HepG2 (cell line): ENCODE results near the gene TTC31. TPM values are rescaled to one million over a fixed set of nuclear protein-coding genes. Genes with fewer than 3 reads are reported as not detected.
A peak's percentile ranks its signal among the peaks of the same experiment; 100 is the strongest.

Source experiments
- AKAP8 ChIP-seq: sonication (generic); formaldehyde crosslinking; IDR thresholded peaks from 2 replicates; pipeline ENCODE4 v1.5.1; 2020; ENCODE audit warnings: mild to moderate bottlenecking, missing genetic modification reagents
- GTF3A ChIP-seq: sonication (generic); formaldehyde crosslinking; conservative IDR thresholded peaks from 2 replicates; pipeline ENCODE4 v1.4.0; 2020; ENCODE audit warnings: mild to moderate bottlenecking, missing genetic modification reagents
- HDAC2 ChIP-seq: sonication (generic); formaldehyde crosslinking; IDR thresholded peaks from 2 replicates; pipeline ENCODE4 v1.4.0; 2020; ENCODE audit warnings: missing genetic modification reagents
- HNRNPH1 ChIP-seq: fragments of 200-400 bp; formaldehyde crosslinking; optimal IDR thresholded peaks from 2 replicates; pipeline ENCODE3; 2017; ENCODE audit warnings: mild to moderate bottlenecking, low read depth, low read length
- IRF9 ChIP-seq: sonication (generic); formaldehyde crosslinking; IDR thresholded peaks from 2 replicates; pipeline ENCODE4 v1.8.0; 2022; ENCODE audit warnings: missing genetic modification reagents, mild to moderate bottlenecking, borderline replicate concordance
- NR2F6 ChIP-seq, 2 experiments: IDR thresholded peaks; 2 replicates each; pipeline ENCODE4 v1.6.1; 2016; ENCODE audit warnings: antibody characterized with exemption in 1 of 2, mild to moderate bottlenecking in 1 of 2
- TFE3 ChIP-seq: IDR thresholded peaks from 2 replicates; pipeline ENCODE4 v1.6.1; 2016
- UBTF ChIP-seq: sonication (generic); formaldehyde crosslinking; IDR thresholded peaks from 2 replicates; pipeline ENCODE4 v1.4.0; 2020; ENCODE audit warnings: mild to moderate bottlenecking, missing genetic modification reagents
- ZC3H13 ChIP-seq: sonication (generic); formaldehyde crosslinking; IDR thresholded peaks from 2 replicates; pipeline ENCODE4 v1.8.1; 2023; ENCODE audit warnings: mild to moderate bottlenecking, missing genetic modification reagents, moderate library complexity
- ZGPAT ChIP-seq: IDR thresholded peaks from 2 replicates; pipeline ENCODE4 v1.6.1; 2016; ENCODE audit warnings: mild to moderate bottlenecking
- ZMAT3 ChIP-seq: sonication (generic); formaldehyde crosslinking; conservative IDR thresholded peaks from 2 replicates; pipeline ENCODE4 v1.7.0; 2021; ENCODE audit warnings: missing genetic modification reagents
- ZNF224 ChIP-seq: sonication (generic); formaldehyde crosslinking; IDR thresholded peaks from 2 replicates; pipeline ENCODE4 v1.5.0; 2020; ENCODE audit warnings: mild to moderate bottlenecking, missing genetic modification reagents
- ZNF280D ChIP-seq: sonication (generic); formaldehyde crosslinking; IDR thresholded peaks from 2 replicates; pipeline ENCODE4 v1.5.1; 2020; ENCODE audit warnings: mild to moderate bottlenecking, missing genetic modification reagents
- ZNF430 ChIP-seq: sonication (generic); formaldehyde crosslinking; IDR thresholded peaks from 2 replicates; pipeline ENCODE4 v1.9.0; 2021; ENCODE audit warnings: mild to moderate bottlenecking, missing genetic modification reagents
- ZNF431 ChIP-seq: sonication (generic); formaldehyde crosslinking; IDR thresholded peaks from 2 replicates; pipeline ENCODE4 v1.9.0; 2022; ENCODE audit warnings: missing genetic modification reagents, low read depth, mild to moderate bottlenecking, borderline replicate concordance
- ZNF781 ChIP-seq: sonication (generic); formaldehyde crosslinking; IDR thresholded peaks from 2 replicates; pipeline ENCODE4 v1.5.1; 2020; ENCODE audit warnings: borderline replicate concordance, mild to moderate bottlenecking, missing genetic modification reagents; ENCODE audit errors: not compliant biosample characterization
- ZSCAN21 ChIP-seq: sonication (generic); formaldehyde crosslinking; IDR thresholded peaks from 2 replicates; pipeline ENCODE4 v1.8.0; 2022; ENCODE audit warnings: mild to moderate bottlenecking, missing genetic modification reagents, moderate library complexity, borderline replicate concordance
- ZSCAN31 ChIP-seq: sonication (generic); formaldehyde crosslinking; IDR thresholded peaks from 2 replicates; pipeline ENCODE4 v1.5.0; 2020; ENCODE audit warnings: low read depth, mild to moderate bottlenecking, missing genetic modification reagents
- polyA plus RNA-seq, 8 experiments: library from polyadenylated mRNA; depleted of rRNA in 3 of 8; stranded (reverse) in 7 of 8; unstranded in 1 of 8; fragments of >200 nt; fragmentation: Illumina TruSeq in 4 of 8; extraction: Trizol in 4 of 8; gene quantifications; 2 replicates each; pipeline versions ENCODE4 v1.2.1 to v1.2.3, GENCODE V29; 2011 to 2016; ENCODE audit warnings: low read depth in 4 of 8, missing spikeins in 1 of 8, mixed read lengths in 1 of 8; ENCODE audit not compliant: insufficient read depth in 1 of 8
- total RNA-seq, 5 experiments: library from RNA; depleted of rRNA; stranded (reverse); fragments of >200 nt; fragmentation: Illumina TruSeq; extraction: Trizol; gene quantifications; 2 replicates each; pipeline ENCODE4 v1.2.3, GENCODE V29; 2016; ENCODE audit warnings: low read depth in 1 of 5

The TTC31 gene
- total and polyA plus RNA-seq, 2 of the 13 experiments (the other 11 are each of a cell fraction or from before 2014, with no cell fraction given): 28.3 to 39.5 TPM

GRCh38 chr2:74512744-74513604 is 30.1 kb downstream of the TTC31 start (continued):
- peak; percentile 36 for TF ChIP-seq ZNF781 (CRISPR knock-in tag)
- TF ChIP-seq HDAC2 (CRISPR knock-in tag): peak; percentile 25; the same call in 1 of the 2 replicates
- peak; percentile 35; the same call in 1 of the 2 replicates for TF ChIP-seq TFE3 (CRISPR knock-in tag)
- peak; percentile 83 for TF ChIP-seq ZC3H13 (CRISPR knock-in tag)
- peak; percentile 60; the same call in 1 of the 2 replicates for TF ChIP-seq ZGPAT (CRISPR knock-in tag)
- 0 out of 2 replicates have a peak, but pooled peaks have one; percentile 67 for TF ChIP-seq ZMAT3 (CRISPR knock-in tag)
- no peak for TF ChIP-seq ZNF430 (CRISPR knock-in tag)
- TF ChIP-seq ZSCAN31 (CRISPR knock-in tag): no peak
- peak; percentile 59; the same call in 1 of the 2 replicates for TF ChIP-seq IRF9 (CRISPR knock-in tag)
- peak; percentile 91 for TF ChIP-seq NR2F6 (IDR thresholded peaks at IDR 0.05)
- TF ChIP-seq NR2F6 (CRISPR knock-in tag; IDR thresholded peaks at IDR 0.05): peak; percentile 90
- 0 out of 2 replicates have a peak, but pooled peaks have one; percentile 8 for TF ChIP-seq ZNF431
- TF ChIP-seq AKAP8 (CRISPR knock-in tag): peak; percentile 99
- TF ChIP-seq GTF3A (CRISPR knock-in tag): no peak
- TF ChIP-seq ZNF224 (CRISPR knock-in tag): 0 out of 2 replicates have a peak, but pooled peaks have one; percentile 67
- peak; percentile 74 for TF ChIP-seq ZNF280D (CRISPR knock-in tag)
- no peak for TF ChIP-seq HNRNPH1
- TF ChIP-seq ZSCAN21: no peak
- TF ChIP-seq UBTF (CRISPR knock-in tag): peak; percentile 73
